Measurements from ENCODE around the gene SMAP2.

SMAP2 gene

DNA sequence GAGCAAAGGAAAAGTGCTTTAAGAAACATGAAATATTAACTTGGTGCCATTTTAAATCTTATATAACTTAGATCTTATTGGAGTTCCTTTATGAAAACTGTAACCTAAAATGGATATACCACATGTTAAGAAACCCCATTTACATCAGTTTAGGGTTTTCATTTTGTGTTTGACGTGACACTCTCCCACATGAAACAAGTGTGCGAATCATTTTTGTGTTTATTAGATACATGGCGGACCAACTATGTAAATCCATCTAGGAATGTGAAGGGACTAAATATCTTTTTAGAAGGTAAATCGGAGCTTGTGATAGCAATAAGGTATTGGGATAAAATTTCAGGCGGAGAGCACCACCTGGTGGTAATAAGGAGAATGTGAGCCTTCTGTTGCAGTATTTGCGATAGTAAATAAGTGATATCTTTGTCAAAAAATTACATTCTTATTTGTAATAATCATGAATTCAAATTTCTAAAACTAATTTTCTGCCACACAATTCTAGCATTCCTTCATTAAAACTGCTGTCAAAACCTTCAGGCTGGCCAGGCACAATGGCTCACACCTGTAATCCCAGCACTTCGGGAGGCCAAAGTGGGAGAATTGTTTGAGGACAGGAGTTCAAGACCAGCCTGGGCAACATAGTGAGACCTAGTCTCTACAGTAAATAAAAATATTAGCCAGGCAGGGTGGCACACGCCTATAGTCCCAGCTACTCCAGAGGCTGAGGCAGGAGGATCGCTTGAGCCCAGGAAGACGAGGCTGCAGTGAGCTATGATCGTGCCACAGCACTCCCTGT lies 31.3 kb downstream of the SMAP2 start:
- Histone ChIP-seq H3K4me1 (ENCODE audit: control insufficient read depth, insufficient read depth, low read length) (no peaks in the 10 kb centered on the region), H3K27ac (ENCODE audit: low read length) (no peak overlapping the region), H3K4me3 (ENCODE audit: low read length) (no peak overlapping the region), H3K36me3 (ENCODE audit: control insufficient read depth, insufficient read depth, low read length) (no peaks in the 10 kb centered on the region), H3K27me3 (ENCODE audit: control insufficient read depth, insufficient read depth, low read length) (no peaks in the 10 kb centered on the region), H3K9me3 (ENCODE audit: control insufficient read depth, insufficient read depth, low read length) (no peaks in the 10 kb centered on the region)
- no CpG with 5 or more reads among the region's 11 CpGs for WGBS (ENCODE audit: insufficient coverage, insufficient read length)
- DNase-seq (ENCODE audit: low read depth, low spot score): no peak

DNA sequence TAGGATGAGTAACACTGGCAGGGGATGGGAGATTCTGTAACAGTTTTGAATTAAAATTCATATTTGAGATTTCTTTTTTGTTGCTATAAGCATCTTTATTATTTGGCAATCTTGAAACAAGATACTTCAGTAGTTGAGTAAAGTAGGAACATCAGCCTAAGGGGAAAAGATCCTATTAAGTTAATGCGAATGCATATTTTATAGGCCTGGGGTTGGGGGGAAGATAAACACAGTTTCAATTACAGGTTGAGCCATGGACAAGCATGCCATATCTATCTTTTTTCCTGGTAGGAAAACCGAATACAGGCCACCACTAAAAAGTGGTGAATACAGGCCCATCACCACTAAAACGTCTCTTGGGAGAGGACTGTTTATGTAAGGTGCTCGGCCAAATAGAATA lies 32.3 kb downstream of the SMAP2 start:
- no CpG with 5 or more reads among the region's 4 CpGs for WGBS (ENCODE audit: insufficient coverage, insufficient read length)
- Histone ChIP-seq H3K36me3 (ENCODE audit: control insufficient read depth, insufficient read depth, low read length) (no peaks in the 10 kb centered on the region), H3K4me1 (ENCODE audit: control insufficient read depth, insufficient read depth, low read length) (no peaks in the 10 kb centered on the region), H3K27me3 (ENCODE audit: control insufficient read depth, insufficient read depth, low read length) (no peaks in the 10 kb centered on the region), H3K27ac (ENCODE audit: low read length) (no peak overlapping the region), H3K4me3 (ENCODE audit: low read length) (no peak overlapping the region), H3K9me3 (ENCODE audit: control insufficient read depth, insufficient read depth, low read length) (no peaks in the 10 kb centered on the region)
- no peak for DNase-seq (ENCODE audit: low read depth, low spot score)

- Histone ChIP-seq H3K27ac (ENCODE audit: low read length) (no peak overlapping the region), H3K4me1 (ENCODE audit: control insufficient read depth, insufficient read depth, low read length) (no peaks in the 10 kb centered on the region), H3K36me3 (ENCODE audit: control insufficient read depth, insufficient read depth, low read length) (no peaks in the 10 kb centered on the region), H3K27me3 (ENCODE audit: control insufficient read depth, insufficient read depth, low read length) (no peaks in the 10 kb centered on the region), H3K9me3 (ENCODE audit: control insufficient read depth, insufficient read depth, low read length) (no peaks in the 10 kb centered on the region), H3K4me3 (ENCODE audit: low read length) (no peak overlapping the region)
- DNase-seq (ENCODE audit: low read depth, low spot score): no peak
Measured at GRCh38 chr1:40407453-40407852, 33.9 kb downstream of the SMAP2 start.

DNA sequence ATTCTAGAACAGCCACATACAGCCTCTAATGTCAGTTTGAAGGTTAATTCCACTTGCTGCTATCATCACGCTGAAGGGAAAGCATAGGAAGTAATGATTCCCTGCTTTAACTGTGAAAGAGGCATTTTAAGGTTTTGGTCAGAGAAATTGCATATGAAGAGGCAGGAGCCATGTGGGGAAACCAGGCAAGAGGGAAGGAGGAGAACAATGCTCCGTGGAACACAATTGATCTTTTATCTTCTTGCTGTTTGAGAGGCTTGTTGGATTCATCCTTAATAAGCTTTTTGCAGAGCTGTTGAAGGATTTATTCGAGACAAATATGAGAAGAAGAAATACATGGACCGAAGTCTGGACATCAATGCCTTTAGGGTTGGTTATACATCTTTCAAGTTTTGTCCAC lies 35.9 kb downstream of the SMAP2 start:
- no peak for DNase-seq (ENCODE audit: low read depth, low spot score)
- Histone ChIP-seq H3K27ac (ENCODE audit: low read length) (no peak overlapping the region), H3K4me1 (ENCODE audit: control insufficient read depth, insufficient read depth, low read length) (no peaks in the 10 kb centered on the region), H3K4me3 (ENCODE audit: low read length) (no peak overlapping the region), H3K27me3 (ENCODE audit: control insufficient read depth, insufficient read depth, low read length) (no peaks in the 10 kb centered on the region), H3K36me3 (ENCODE audit: control insufficient read depth, insufficient read depth, low read length) (no peaks in the 10 kb centered on the region), H3K9me3 (ENCODE audit: control insufficient read depth, insufficient read depth, low read length) (no peaks in the 10 kb centered on the region)
- WGBS (ENCODE audit: insufficient coverage, insufficient read length): no CpG with 5 or more reads among the region's 4 CpGs

- Histone ChIP-seq H3K36me3 (ENCODE audit: control insufficient read depth, insufficient read depth, low read length) (no peaks in the 10 kb centered on the region), H3K4me3 (ENCODE audit: low read length) (no peak overlapping the region), H3K27me3 (ENCODE audit: control insufficient read depth, insufficient read depth, low read length) (no peaks in the 10 kb centered on the region), H3K27ac (ENCODE audit: low read length) (no peak overlapping the region), H3K4me1 (ENCODE audit: control insufficient read depth, insufficient read depth, low read length) (no peaks in the 10 kb centered on the region), H3K9me3 (ENCODE audit: control insufficient read depth, insufficient read depth, low read length) (no peaks in the 10 kb centered on the region)
- no peak for DNase-seq (ENCODE audit: low read depth, low spot score)
- WGBS (ENCODE audit: insufficient coverage, insufficient read length): no CpG with 5 or more reads among the region's 5 CpGs
Measured at GRCh38 chr1:40411294-40411693, 37.8 kb downstream of the SMAP2 start.

- no CpG with 5 or more reads among the region's 2 CpGs for WGBS (ENCODE audit: insufficient coverage, insufficient read length)
- Histone ChIP-seq H3K36me3 (ENCODE audit: control insufficient read depth, insufficient read depth, low read length) (no peaks in the 10 kb centered on the region), H3K27me3 (ENCODE audit: control insufficient read depth, insufficient read depth, low read length) (no peaks in the 10 kb centered on the region), H3K27ac (ENCODE audit: low read length) (no peak overlapping the region), H3K4me3 (ENCODE audit: low read length) (no peak overlapping the region), H3K4me1 (ENCODE audit: control insufficient read depth, insufficient read depth, low read length) (no peaks in the 10 kb centered on the region; the same call in 1 of the 2 replicates), H3K9me3 (ENCODE audit: control insufficient read depth, insufficient read depth, low read length) (no peaks in the 10 kb centered on the region)
- no peak for DNase-seq (ENCODE audit: low read depth, low spot score)
Measured at GRCh38 chr1:40411843-40412242, 38.3 kb downstream of the SMAP2 start.

DNA sequence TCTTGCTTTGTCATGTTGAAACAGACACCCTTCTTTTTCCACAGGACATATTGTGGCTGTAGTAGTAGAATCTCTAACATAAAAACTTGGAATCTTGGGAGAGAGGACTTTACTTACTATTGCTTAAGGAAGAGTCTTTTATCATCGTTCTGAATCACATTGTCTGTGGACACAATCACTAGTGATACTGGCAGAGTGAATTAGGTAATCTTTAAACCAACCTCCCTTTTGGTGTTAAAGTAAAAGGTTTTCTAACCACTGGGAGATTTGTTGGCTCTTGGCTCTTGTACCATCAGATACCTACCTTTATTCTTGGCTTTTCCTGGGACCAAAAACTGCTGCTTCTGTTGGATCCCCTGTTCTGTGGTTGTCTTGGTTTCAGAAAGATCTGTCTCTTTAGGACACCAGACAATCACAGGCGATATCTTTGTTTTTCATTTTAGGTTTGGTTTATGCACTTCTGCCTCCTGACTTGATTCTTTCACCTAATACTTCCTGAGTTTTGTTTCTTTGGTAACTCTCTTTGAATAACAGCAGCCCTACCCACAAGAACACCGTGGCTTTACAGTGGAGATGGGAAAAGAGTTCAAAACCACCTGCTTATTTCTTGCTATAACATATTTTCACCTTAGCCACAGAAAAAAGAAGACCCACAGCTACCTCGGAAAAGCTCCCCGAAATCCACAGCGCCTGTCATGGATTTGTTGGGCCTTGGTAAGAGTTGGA lies 40.2 kb downstream of the SMAP2 start:
- Histone ChIP-seq H3K4me1 (ENCODE audit: control insufficient read depth, insufficient read depth, low read length) (no peaks in the 10 kb centered on the region; the same call in 1 of the 2 replicates), H3K9me3 (ENCODE audit: control insufficient read depth, insufficient read depth, low read length) (no peaks in the 10 kb centered on the region), H3K27ac (ENCODE audit: low read length) (no peak overlapping the region), H3K4me3 (ENCODE audit: low read length) (no peak overlapping the region), H3K36me3 (ENCODE audit: control insufficient read depth, insufficient read depth, low read length) (no peaks in the 10 kb centered on the region), H3K27me3 (ENCODE audit: control insufficient read depth, insufficient read depth, low read length) (no peaks in the 10 kb centered on the region)
- WGBS (ENCODE audit: insufficient coverage, insufficient read length): no CpG with 5 or more reads among the region's 6 CpGs
- DNase-seq (ENCODE audit: low read depth, low spot score): no peak

DNA sequence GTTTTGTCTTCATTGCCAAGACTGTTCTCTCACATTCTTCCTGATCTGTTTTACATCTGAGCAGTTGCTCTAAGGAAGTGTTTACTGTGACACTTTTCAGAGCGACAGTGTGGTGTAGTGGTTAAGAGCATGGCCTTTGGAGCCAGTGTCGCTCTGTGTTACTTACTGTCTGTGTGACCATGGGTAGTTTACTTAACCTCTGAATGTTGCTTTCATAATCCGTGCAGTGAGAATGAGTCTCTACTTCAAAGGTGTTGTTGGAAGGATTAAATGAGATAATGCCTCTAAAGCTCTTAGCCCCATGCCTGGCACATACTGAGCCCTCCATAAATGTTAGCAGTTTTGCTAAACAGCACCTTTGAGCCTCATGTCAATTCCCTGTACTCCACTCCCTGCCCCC lies 40.8 kb downstream of the SMAP2 start:
- DNase-seq (ENCODE audit: low read depth, low spot score): no peak
- H3K27me3 ChIP-seq (ENCODE audit: control insufficient read depth, insufficient read depth, low read length): no peaks in the 10 kb centered on the region
- no CpG with 5 or more reads among the region's 3 CpGs for WGBS (ENCODE audit: insufficient coverage, insufficient read length)
- H3K4me3 ChIP-seq (ENCODE audit: low read length): no peak overlapping the region
- H3K27ac ChIP-seq (ENCODE audit: low read length): no peak overlapping the region
- H3K36me3 ChIP-seq (ENCODE audit: control insufficient read depth, insufficient read depth, low read length): no peaks in the 10 kb centered on the region
- no peaks in the 10 kb centered on the region for H3K9me3 ChIP-seq (ENCODE audit: control insufficient read depth, insufficient read depth, low read length)
- no peaks in the 10 kb centered on the region; the same call in 1 of the 2 replicates for H3K4me1 ChIP-seq (ENCODE audit: control insufficient read depth, insufficient read depth, low read length)

DNA sequence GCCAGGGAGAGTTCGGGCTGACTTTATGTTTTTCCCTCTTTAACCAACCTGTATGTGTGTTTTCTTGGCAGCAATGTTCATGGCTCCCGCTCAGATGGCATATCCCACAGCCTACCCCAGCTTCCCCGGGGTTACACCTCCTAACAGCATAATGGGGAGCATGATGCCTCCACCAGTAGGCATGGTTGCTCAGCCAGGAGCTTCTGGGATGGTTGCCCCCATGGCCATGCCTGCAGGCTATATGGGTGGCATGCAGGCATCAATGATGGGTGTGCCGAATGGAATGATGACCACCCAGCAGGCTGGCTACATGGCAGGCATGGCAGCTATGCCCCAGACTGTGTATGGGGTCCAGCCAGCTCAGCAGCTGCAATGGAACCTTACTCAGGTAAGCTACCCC lies 43.2 kb downstream of the SMAP2 start:
- Histone ChIP-seq H3K36me3 (ENCODE audit: control insufficient read depth, insufficient read depth, low read length) (no peaks in the 10 kb centered on the region), H3K9me3 (ENCODE audit: control insufficient read depth, insufficient read depth, low read length) (no peaks in the 10 kb centered on the region), H3K4me3 (ENCODE audit: low read length) (no peak overlapping the region), H3K4me1 (ENCODE audit: control insufficient read depth, insufficient read depth, low read length) (no peaks in the 10 kb centered on the region; the same call in 1 of the 2 replicates), H3K27ac (ENCODE audit: low read length) (no peak overlapping the region), H3K27me3 (ENCODE audit: control insufficient read depth, insufficient read depth, low read length) (no peaks in the 10 kb centered on the region)
- DNase-seq (ENCODE audit: low read depth, low spot score): no peak
- no CpG with 5 or more reads among the region's 4 CpGs for WGBS (ENCODE audit: insufficient coverage, insufficient read length)

DNA sequence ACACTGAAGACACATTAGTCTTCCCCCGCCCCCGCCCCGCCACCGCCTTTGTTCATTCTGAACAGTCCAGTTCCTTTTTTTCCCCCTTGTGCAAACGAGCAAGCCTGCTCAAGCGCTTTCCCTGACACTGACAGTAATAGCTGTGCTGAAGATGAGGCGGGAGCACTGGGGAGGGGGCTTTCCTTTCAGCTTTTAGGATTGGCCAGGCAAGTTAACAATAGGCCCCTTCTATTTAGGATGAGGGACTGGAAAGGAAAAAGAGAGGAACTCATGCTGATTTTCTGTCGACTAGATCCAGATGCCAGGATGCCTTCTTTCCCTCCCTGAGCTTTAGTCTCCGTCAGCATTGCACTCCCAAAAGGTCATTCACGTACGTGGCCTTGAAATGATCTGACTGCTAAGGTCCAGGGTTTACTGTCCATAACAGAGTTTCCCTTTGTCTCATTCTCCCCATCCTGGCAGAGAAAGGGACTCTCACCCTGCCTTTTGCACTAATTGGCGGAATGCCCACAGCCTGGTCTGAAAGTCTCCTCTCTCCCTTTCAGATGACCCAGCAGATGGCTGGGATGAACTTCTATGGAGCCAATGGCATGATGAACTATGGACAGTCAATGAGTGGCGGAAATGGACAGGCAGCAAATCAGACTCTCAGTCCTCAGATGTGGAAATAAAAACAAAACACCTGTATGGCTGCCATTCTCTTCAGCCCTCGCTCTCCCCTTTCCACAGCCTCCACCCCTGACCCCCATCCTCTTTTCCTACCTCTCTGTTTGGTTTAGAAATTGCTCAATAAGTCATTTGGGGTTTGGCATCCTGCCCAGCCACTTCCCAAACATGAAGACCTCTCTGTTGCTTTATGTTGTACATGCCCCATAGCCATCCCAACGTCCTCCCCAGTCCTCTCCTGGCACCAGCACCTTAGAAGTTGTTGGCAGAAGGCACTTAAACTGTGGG lies 48.2 kb downstream of the SMAP2 start:
- no CpG with 5 or more reads among the region's 15 CpGs for WGBS (ENCODE audit: insufficient coverage, insufficient read length)
- H3K4me1 ChIP-seq (ENCODE audit: control insufficient read depth, insufficient read depth, low read length): no peaks in the 10 kb centered on the region; the same call in 1 of the 2 replicates
- no peaks in the 10 kb centered on the region for H3K36me3 ChIP-seq (ENCODE audit: control insufficient read depth, insufficient read depth, low read length)
- H3K27me3 ChIP-seq (ENCODE audit: control insufficient read depth, insufficient read depth, low read length): no peaks in the 10 kb centered on the region
- no peaks in the 10 kb centered on the region for H3K9me3 ChIP-seq (ENCODE audit: control insufficient read depth, insufficient read depth, low read length)
- no peak overlapping the region for H3K27ac ChIP-seq (ENCODE audit: low read length)
- H3K4me3 ChIP-seq (ENCODE audit: low read length): no peak overlapping the region
- no peak for DNase-seq (ENCODE audit: low read depth, low spot score)

Measured in iPS DF 6.9 (cell line).